ENCODE results near the gene ELL.

DNA sequence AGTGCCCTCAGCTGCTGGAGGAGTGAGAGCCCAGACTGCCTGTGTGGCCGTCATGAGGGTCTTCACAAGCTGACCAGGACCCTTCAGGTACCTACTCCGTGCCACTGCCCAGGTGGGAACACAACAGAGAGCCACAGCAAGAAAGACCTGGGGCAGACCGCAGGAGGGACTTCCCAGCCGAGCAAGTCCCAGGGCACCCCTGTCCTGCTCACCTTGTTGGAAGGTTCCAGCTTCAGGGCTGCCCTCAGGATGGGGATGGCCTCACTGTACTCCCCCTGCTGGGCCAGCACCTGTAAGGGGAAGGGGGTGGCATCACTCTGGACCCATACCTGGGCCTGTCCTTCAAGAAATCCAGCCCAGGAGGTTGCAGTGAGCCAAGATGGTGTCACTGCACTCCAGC is 11.2 kb upstream of the ELL start:
- TF ChIP-seq, protein P1, sequence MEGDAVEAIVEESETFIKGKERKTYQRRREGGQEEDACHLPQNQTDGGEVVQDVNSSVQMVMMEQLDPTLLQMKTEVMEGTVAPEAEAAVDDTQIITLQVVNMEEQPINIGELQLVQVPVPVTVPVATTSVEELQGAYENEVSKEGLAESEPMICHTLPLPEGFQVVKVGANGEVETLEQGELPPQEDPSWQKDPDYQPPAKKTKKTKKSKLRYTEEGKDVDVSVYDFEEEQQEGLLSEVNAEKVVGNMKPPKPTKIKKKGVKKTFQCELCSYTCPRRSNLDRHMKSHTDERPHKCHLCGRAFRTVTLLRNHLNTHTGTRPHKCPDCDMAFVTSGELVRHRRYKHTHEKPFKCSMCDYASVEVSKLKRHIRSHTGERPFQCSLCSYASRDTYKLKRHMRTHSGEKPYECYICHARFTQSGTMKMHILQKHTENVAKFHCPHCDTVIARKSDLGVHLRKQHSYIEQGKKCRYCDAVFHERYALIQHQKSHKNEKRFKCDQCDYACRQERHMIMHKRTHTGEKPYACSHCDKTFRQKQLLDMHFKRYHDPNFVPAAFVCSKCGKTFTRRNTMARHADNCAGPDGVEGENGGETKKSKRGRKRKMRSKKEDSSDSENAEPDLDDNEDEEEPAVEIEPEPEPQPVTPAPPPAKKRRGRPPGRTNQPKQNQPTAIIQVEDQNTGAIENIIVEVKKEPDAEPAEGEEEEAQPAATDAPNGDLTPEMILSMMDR (conservative IDR thresholded peaks at IDR 0.05): no peak
- TF ChIP-seq EZH2 (IDR thresholded peaks at IDR 0.05; ENCODE audit: low read depth): no peak
